ENCODE measurements around the gene FAM107B.

DNA sequence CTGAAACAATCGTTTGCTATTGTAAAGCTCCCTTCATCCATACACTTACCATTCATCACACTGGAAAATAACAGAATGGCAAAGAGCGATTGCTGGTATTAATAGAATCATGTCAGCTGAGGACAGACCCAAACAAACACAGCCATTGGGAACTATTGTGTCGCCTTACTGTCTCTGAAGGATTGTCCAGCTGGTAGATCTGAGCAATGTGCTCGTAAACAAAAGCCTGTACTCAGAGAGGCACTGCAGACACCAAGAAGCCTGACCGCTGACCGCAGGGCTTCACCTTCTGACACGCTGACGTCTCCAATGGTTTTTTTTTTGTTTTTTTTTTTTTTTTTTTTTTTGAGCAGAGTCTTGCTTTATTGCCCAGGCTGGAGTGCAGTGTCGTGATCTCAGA lies 292.9 kb downstream of the FAM107B start:
- TF ChIP-seq POLR2A (IDR thresholded peaks at IDR 0.05; ENCODE audit: control extremely low read depth in 1 of 2, low read depth in 2 of 2, low read length in 2 of 2) (no peak), SIX5 (IDR thresholded peaks at IDR 0.05; ENCODE audit: low read depth, low read length) (no peak), EZH2 (IDR thresholded peaks at IDR 0.05; ENCODE audit: low read depth, low read length, severe bottlenecking) (no peak), POLR2AphosphoS5 (IDR thresholded peaks at IDR 0.05; ENCODE audit: low read depth, low read length) (no peak), YY1 (IDR thresholded peaks at IDR 0.05; ENCODE audit: low read depth, low read length) (no peak), GABPA (IDR thresholded peaks at IDR 0.05; ENCODE audit: borderline replicate concordance, insufficient read depth, low read length) (no peak), HDAC6 (IDR thresholded peaks at IDR 0.05; ENCODE audit: low read depth, low read length) (no peak), PHF8 (conservative IDR thresholded peaks at IDR 0.05; ENCODE audit: low read depth, low read length) (no peak), SIN3A (conservative IDR thresholded peaks at IDR 0.05 in 1 of 2, IDR thresholded peaks at IDR 0.05 in 1 of 2; ENCODE audit: low read depth in 1 of 2, low read length in 2 of 2) (no peak), POU5F1 (IDR thresholded peaks at IDR 0.05; ENCODE audit: low read depth, low read length) (no peak), JUND (IDR thresholded peaks at IDR 0.05; ENCODE audit: low read length) (no peak)
- TF ChIP-seq, protein P1, sequence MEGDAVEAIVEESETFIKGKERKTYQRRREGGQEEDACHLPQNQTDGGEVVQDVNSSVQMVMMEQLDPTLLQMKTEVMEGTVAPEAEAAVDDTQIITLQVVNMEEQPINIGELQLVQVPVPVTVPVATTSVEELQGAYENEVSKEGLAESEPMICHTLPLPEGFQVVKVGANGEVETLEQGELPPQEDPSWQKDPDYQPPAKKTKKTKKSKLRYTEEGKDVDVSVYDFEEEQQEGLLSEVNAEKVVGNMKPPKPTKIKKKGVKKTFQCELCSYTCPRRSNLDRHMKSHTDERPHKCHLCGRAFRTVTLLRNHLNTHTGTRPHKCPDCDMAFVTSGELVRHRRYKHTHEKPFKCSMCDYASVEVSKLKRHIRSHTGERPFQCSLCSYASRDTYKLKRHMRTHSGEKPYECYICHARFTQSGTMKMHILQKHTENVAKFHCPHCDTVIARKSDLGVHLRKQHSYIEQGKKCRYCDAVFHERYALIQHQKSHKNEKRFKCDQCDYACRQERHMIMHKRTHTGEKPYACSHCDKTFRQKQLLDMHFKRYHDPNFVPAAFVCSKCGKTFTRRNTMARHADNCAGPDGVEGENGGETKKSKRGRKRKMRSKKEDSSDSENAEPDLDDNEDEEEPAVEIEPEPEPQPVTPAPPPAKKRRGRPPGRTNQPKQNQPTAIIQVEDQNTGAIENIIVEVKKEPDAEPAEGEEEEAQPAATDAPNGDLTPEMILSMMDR (IDR thresholded peaks at IDR 0.05; ENCODE audit: control extremely low read depth in 1 of 3, insufficient read depth in 1 of 3, low read depth in 1 of 3, low read length in 3 of 3): no peak
- TF ChIP-seq, protein P2, sequence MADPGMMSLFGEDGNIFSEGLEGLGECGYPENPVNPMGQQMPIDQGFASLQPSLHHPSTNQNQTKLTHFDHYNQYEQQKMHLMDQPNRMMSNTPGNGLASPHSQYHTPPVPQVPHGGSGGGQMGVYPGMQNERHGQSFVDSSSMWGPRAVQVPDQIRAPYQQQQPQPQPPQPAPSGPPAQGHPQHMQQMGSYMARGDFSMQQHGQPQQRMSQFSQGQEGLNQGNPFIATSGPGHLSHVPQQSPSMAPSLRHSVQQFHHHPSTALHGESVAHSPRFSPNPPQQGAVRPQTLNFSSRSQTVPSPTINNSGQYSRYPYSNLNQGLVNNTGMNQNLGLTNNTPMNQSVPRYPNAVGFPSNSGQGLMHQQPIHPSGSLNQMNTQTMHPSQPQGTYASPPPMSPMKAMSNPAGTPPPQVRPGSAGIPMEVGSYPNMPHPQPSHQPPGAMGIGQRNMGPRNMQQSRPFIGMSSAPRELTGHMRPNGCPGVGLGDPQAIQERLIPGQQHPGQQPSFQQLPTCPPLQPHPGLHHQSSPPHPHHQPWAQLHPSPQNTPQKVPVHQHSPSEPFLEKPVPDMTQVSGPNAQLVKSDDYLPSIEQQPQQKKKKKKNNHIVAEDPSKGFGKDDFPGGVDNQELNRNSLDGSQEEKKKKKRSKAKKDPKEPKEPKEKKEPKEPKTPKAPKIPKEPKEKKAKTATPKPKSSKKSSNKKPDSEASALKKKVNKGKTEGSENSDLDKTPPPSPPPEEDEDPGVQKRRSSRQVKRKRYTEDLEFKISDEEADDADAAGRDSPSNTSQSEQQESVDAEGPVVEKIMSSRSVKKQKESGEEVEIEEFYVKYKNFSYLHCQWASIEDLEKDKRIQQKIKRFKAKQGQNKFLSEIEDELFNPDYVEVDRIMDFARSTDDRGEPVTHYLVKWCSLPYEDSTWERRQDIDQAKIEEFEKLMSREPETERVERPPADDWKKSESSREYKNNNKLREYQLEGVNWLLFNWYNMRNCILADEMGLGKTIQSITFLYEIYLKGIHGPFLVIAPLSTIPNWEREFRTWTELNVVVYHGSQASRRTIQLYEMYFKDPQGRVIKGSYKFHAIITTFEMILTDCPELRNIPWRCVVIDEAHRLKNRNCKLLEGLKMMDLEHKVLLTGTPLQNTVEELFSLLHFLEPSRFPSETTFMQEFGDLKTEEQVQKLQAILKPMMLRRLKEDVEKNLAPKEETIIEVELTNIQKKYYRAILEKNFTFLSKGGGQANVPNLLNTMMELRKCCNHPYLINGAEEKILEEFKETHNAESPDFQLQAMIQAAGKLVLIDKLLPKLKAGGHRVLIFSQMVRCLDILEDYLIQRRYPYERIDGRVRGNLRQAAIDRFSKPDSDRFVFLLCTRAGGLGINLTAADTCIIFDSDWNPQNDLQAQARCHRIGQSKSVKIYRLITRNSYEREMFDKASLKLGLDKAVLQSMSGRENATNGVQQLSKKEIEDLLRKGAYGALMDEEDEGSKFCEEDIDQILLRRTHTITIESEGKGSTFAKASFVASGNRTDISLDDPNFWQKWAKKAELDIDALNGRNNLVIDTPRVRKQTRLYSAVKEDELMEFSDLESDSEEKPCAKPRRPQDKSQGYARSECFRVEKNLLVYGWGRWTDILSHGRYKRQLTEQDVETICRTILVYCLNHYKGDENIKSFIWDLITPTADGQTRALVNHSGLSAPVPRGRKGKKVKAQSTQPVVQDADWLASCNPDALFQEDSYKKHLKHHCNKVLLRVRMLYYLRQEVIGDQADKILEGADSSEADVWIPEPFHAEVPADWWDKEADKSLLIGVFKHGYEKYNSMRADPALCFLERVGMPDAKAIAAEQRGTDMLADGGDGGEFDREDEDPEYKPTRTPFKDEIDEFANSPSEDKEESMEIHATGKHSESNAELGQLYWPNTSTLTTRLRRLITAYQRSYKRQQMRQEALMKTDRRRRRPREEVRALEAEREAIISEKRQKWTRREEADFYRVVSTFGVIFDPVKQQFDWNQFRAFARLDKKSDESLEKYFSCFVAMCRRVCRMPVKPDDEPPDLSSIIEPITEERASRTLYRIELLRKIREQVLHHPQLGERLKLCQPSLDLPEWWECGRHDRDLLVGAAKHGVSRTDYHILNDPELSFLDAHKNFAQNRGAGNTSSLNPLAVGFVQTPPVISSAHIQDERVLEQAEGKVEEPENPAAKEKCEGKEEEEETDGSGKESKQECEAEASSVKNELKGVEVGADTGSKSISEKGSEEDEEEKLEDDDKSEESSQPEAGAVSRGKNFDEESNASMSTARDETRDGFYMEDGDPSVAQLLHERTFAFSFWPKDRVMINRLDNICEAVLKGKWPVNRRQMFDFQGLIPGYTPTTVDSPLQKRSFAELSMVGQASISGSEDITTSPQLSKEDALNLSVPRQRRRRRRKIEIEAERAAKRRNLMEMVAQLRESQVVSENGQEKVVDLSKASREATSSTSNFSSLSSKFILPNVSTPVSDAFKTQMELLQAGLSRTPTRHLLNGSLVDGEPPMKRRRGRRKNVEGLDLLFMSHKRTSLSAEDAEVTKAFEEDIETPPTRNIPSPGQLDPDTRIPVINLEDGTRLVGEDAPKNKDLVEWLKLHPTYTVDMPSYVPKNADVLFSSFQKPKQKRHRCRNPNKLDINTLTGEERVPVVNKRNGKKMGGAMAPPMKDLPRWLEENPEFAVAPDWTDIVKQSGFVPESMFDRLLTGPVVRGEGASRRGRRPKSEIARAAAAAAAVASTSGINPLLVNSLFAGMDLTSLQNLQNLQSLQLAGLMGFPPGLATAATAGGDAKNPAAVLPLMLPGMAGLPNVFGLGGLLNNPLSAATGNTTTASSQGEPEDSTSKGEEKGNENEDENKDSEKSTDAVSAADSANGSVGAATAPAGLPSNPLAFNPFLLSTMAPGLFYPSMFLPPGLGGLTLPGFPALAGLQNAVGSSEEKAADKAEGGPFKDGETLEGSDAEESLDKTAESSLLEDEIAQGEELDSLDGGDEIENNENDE (IDR thresholded peaks at IDR 0.05; ENCODE audit: insufficient replicate concordance, low read length): no peak

Measured in H1 (cell line).